Right renal cortex interstitium (tissue), 3 donors: ENCODE measurements around the gene PFDN2. TPM values are rescaled to one million over a fixed set of nuclear protein-coding genes. Genes with fewer than 3 reads are reported as not detected.

Source experiments
- DNase-seq, 3 donors: peaks; one replicate each; pipeline ENCODE4 v3.0.0-alpha.2; 2013; ENCODE audit warnings: low read depth in 3 of 3, low spot score in 2 of 3
- polyA plus RNA-seq, 3 donors: library from polyadenylated mRNA; unstranded; fragments of 120-200 nt; gene quantifications; one replicate each; pipeline ENCODE4 v1.2.1, GENCODE V29; 2013; ENCODE audit not compliant: insufficient read length in 3 of 3

PFDN2 gene
- polyA plus RNA-seq, 3 donors = 79.7 to 87.7 (median 84.3) TPM

DNA sequence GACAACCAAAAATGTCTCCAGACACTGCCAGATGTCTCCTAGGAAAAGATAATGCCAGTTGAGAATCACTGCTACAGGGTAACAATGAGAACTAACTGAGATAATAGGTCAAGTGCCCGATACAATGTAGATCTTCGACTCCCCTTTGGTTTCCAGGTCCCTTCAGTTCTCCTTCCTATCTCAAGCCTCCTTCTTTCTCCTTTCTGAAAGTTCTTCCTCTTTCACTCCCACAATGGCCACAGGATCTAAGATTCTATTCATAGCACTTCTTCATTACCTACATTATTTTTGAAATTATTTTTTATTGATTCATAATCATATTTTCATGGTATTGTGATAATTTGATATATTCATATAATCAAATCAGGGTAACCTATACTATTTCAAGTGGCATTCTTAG lies 6.3 kb downstream of the PFDN2 start:
- DNase-seq = no peak

GRCh38 chr1:161111117-161111516 lies 6.7 kb downstream of the PFDN2 start:
- DNase-seq = no peak

GRCh38 chr1:161106431-161106830 lies 11.4 kb downstream of the PFDN2 start:
- DNase-seq = no peak

DNA sequence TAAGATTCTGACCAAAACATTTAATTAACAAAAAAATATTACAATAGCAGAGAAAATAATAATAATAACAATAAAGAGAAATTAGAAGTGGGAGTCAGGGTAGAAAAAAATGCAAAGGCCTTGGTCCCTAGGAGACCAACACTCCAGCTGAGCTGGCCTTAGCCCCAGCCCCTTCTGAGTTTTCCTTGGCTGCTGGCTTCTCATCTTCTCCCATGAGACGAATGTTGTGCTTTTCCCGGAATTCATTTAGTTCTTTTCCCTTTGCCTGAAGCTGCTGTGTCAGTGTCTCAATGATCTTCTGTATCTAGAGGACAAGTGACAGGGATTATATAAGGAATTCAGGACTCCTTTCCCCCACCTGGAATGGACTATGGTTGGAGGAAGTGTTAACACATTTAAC lies 17.3 kb downstream of the PFDN2 start:
- DNase-seq = no peak

DNA sequence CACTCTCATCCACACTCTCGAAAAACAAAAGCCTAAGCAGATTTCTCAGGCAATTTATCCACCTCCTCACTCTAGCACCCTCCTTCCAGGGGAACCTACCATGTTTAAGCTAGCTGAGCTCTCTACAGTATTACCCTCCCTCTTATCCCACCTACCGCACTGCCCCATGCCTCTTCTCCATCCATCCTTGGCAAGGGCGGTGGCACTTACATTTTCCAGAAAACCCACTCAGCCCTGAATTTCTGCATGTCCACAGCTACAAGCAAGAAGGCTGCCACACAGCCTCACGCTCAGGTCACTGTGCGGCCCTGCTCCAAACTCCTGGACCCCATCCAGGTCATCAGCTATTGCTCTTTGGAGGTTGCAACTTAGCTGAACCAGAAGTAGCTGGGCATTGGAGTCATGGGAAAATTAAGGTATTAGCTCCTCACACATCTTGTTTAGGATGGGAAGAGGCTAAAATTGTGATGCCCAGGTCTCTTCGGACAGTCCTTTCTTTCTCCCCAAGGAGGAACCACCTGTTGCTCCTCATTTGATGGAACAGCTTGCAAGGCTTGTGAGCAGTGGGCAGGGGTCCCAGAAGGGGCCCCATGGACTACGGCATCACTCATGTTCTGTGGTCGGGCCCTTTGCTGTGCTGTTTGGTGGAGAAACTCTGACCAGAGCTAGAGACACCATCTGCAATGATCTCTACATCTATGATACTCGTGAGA lies 18.6 kb downstream of the PFDN2 start:
- DNase-seq = no peak

DNA sequence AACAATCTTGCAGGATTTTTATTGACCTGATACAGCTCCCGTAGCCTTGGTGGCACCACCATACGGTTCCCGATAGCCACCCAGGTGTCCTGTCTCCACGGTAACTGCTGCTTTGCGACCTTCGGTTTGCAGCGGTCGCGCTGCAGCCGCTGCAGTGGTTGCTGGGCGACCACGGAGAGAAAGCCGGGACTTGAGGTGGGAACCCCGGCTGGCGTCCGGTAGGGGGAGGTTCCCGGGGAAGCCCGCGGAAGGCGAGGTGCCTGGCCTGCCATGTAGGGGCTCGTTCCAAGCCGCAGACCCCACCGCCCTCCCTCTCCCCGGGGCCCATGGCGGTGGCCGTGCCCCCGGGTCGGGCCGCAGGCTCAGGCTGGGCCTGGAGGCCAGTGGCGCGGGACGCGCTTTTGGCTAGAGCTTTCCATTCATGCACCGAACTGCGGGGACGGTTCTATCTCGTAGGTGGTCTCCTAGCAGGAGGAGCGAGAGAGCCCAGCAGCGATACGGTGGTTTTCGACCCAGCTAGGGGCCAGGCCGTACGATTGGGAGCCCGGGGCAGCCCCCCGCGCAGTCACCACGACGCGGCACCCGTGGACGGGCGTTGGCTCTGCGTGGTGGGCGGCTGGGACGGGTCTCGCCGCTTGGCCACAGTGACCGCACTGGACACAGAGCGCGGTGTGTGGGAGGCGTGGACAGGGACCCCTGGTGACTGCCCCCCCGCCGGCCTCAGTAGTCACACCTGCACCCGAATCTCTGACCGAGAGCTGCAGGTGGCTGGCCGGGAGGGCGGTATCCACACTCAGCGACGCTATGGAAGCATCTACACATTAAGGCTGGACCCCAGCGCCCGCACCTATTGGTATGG lies 19.4 kb downstream of the PFDN2 start, which contains the start of gene KLHDC9:
KLHDC9 (plus strand) TSS at position 152 of the 859 bp plus-strand sequence; CDS start at position 327, 175 bp downstream.
- peak; percentile 68 to 74 (median 72) for DNase-seq

DNA sequence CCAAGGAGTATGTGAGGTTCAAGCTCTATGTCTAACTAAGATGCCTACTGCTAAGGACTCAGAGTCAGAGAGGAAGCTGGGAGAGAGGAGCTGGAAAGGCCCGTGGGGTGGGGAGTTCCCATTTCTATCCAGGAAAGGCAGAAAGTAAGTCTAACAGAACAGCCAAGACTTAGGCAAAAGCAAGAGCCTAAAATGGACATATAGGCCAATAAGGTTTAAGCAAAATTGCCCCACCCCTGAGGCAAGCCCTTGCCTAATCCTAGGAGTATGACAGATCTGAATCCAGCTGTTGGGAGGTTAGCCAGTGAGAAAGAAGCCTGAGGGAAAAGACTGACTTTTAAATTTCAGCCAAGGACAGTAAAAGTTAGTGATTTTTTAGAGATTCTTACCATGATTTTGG lies 21.3 kb downstream of the PFDN2 start:
- DNase-seq = no peak

DNA sequence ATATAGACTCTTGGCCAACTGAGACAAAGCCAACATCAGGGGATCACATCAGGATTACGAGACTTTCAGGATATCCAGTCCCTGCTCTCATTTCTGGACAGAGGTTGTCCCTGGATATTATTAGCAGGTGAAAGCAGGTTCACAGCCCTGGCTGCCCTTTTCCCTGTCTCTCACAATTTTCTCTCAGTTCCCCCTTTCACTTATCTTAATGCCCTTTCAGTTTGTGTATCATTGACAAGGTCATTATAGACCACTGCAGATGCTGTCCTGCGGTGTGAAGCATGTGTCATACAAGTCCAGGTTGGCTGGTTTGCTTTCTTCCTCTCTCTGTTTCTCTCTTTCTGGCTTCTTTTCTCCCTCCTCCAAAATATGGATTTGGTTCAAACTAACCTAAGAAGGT lies 21.8 kb downstream of the PFDN2 start:
- no peak for DNase-seq

DNA sequence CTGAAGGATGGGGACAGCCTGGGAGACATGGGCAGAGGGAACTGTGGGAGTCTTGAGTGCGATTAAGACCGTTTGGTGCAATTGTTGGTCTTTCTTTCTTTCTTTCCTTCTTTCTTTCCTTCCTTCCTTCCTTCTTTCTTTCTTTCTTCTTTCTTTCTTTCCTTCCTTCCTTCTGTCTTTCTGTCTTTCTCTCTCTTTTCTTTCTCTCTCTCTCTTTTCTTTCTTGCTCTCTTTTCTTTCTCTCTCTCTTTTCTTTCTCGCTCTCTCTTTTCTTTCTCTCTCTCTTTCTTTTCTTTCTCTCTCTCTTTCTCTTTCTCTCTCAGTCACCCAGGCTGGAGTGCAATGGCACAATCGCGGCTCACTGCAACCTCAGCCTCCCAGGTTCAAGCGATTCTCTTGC lies 22.6 kb downstream of the PFDN2 start:
- DNase-seq = no peak

GRCh38 chr1:161094481-161094880 lies 23.4 kb downstream of the PFDN2 start:
- no peak for DNase-seq

- DNase-seq = no peak
Measured at GRCh38 chr1:161092621-161093028, 25.2 kb downstream of the PFDN2 start.

- DNase-seq = no peak
Measured at GRCh38 chr1:161091796-161092507, 25.9 kb downstream of the PFDN2 start.

GRCh38 chr1:161091093-161091492 lies 26.7 kb downstream of the PFDN2 start:
- no peak for DNase-seq

DNA sequence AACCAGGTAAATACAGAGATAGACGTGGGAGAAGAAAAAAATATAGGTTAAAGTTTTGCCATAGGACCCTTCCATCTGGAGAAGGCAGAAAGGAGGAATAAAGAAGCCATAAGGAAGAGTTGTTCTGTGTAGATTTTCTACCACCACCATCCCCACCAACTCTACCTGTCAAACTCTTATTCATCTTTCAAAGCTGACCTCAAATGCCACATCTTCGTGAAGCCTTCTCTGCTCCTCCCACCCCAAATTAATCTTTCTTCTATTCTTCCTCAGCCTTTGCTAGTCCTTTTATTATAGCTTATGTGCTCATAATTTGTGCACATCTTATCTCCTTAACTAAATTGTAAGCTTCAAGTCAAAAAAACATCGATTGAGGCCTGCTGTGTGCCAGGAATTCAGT lies 27.2 kb downstream of the PFDN2 start:
- no peak for DNase-seq

- DNase-seq = no peak
Measured at GRCh38 chr1:161089938-161090337, 27.9 kb downstream of the PFDN2 start.

- DNase-seq = no peak
Measured at GRCh38 chr1:161089251-161089924, 28.4 kb downstream of the PFDN2 start, which contains the start of gene NECTIN4. TSS of gene NECTIN4 (minus strand) at chr1:161089558. CDS start at chr1:161089296, 262 bp downstream.

DNA sequence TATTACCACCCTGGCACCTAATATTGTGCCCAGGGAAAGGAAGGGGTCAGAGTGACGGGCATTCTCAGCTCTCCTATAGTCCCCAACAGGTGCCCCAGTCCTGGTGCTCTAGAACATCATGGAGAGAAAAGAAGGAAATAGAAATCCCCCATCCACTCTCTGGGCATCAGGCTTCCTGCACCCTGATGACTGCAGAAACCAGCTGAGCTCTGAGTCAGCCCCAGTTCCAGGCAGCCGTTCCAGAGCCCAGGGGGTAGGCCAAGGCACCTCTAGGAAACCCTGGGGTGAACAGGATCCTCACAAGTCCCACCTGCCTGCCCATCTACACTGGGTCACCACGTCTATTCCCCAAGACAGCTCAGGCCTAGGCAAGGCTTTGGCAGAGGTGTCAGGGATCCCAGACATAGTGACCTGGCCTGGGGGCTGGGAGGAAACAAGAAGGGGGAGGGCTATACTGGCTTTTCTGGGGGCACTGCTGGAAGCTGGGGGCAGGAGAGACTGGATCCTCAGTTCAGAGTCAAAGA lies 29.2 kb downstream of the PFDN2 start:
- DNase-seq = no peak

GRCh38 chr1:161086457-161086856 lies 31.4 kb downstream of the PFDN2 start:
- no peak for DNase-seq

DNA sequence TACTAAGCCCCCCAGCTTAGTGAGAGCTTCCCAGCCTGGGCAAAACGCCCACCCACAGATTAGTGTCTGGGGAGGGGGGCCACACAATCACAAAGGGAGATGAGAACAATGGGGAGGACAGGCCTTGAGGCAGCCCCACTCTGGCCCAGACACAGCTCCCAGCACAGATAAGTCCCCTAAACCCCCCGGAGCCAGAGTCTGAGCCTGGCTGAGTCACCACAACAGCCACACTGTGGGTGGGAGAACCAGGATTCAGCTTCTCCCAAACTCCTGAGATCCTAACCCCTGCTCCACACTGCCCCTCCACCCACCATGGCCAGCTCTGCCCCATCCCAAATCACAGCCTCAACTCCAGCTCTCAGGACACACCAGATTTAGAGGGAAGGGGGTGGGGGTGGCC lies 32.7 kb downstream of the PFDN2 start:
- no peak for DNase-seq

GRCh38 chr1:161084597-161084988 lies 33.2 kb downstream of the PFDN2 start:
- DNase-seq = no peak
